Activated CD4-positive, alpha-beta T cell treated with anti-CD3 and anti-CD28 coated beads for 36 hours (primary cell): ENCODE results near the gene ZFC3H1. TPM values are rescaled to one million over a fixed set of nuclear protein-coding genes. Genes with fewer than 3 reads are reported as not detected.
"Not testable (repeated sequence)": the region's sequence is repeated elsewhere in the genome, so short reads cannot be mapped to it uniquely, and the experiment has no call there.

ENCODE experiments used
- ATAC-seq: fragments of 200-7000 bp; cut with Tn5 transposase; one replicate; pipeline ENCODE4 v1.10.0; 2021; ENCODE audit warnings: mild to moderate bottlenecking, moderate library complexity
- CTCF ChIA-PET: fragments of 350-600 bp; sonication (Branson Sonifier 250); formaldehyde crosslinking; loops from one replicate; lab custom pipeline; 2021; ENCODE audit warnings: antibody characterized with exemption; lab: Charles Lee
- POLR2A ChIA-PET: fragments of 350-600 bp; sonication (Branson Sonifier 250); formaldehyde crosslinking; loops from one replicate; lab custom pipeline; 2021; ENCODE audit warnings: antibody characterized with exemption, inconsistent platforms; lab: Charles Lee
- DNase-seq: peaks from one replicate; pipeline ENCODE4 v3.0.0-alpha.2; 2020
- H3K27ac Mint-ChIP-seq: one replicate; pipeline ENCODE4 v1.8.0; 2021; ENCODE audit warnings: mixed read lengths
- H3K27me3 Mint-ChIP-seq: one replicate; pipeline ENCODE4 v1.8.0; 2021; ENCODE audit warnings: mixed read lengths
- H3K36me3 Mint-ChIP-seq: one replicate; pipeline ENCODE4 v1.8.0; 2021; ENCODE audit warnings: low read depth, mixed read lengths
- H3K4me1 Mint-ChIP-seq: one replicate; pipeline ENCODE4 v1.8.0; 2021; ENCODE audit warnings: mixed read lengths
- H3K4me3 Mint-ChIP-seq: one replicate; pipeline ENCODE4 v1.8.0; 2021; ENCODE audit warnings: mild to moderate bottlenecking, moderate library complexity, mixed read lengths
- H3K9me3 Mint-ChIP-seq: one replicate; pipeline ENCODE4 v1.8.0; 2021; ENCODE audit warnings: low read depth, mixed read lengths
- intact Hi-C, 2 experiments: fragments of 100-400 bp; cut with DNase I in 1 of 2; cut with micrococcal nuclease in 1 of 2; formaldehyde crosslinking; loops; one replicate each; pipeline versions ENCODE4 v1.14.2 to v1.15.1; 2022 to 2024; cut with DNase I, micrococcal nuclease
- total RNA-seq, 2 experiments: library from RNA; stranded (reverse); gene quantifications; one replicate each; pipeline ENCODE4 v1.2.3, GENCODE V29; 2021

The ZFC3H1 gene
- total RNA-seq, result 10 to 100 TPM; 57.1 to 71.5 TPM

GRCh38 chr12:71663561-71664410, at the start of gene ZFC3H1, which contains the start of gene THAP2:
ZFC3H1 (minus strand) TSS chr12:71663848; CDS start chr12:71663610, 238 bp downstream.
THAP2 (plus strand) TSS chr12:71664301; CDS start chr12:71664510, 209 bp downstream.
- DNase-seq, result peak; percentile 93
- ATAC-seq, result peak; percentile 87
- Mint-ChIP-seq H3K27ac (peak within 1 kb of the TSS; percentile 99), H3K27me3 (no peaks in the 10 kb centered on the region), H3K4me3 (peak within 1 kb of the TSS; percentile 98), H3K9me3 (peaks cover 6% of the 10 kb centered on the region), H3K36me3 (peaks cover 63% of the 10 kb centered on the region), H3K4me1 (peaks cover 38% of the 10 kb centered on the region)
- intact Hi-C loops, result loop anchor here (1.0 to 5.0 kb wide), 9 partner anchors 21 to 1925 kb away; partner anchors contain the start of genes CNOT2 (in 2 of the 2), RAB21 (in 2 of the 2), TBC1D15 (in 2 of the 2) and TMEM19 (in 2 of the 2)
- POLR2A ChIA-PET, result interaction anchor here (0.6 to 3.4 kb wide), 12 partner anchors 9 to 91 kb away, joined by 3 to 55 read pairs (median 4); partner anchors contain the start of genes RAB21 and TMEM19
- CTCF ChIA-PET, result interaction anchor here (0.6 to 3.1 kb wide), 11 partner anchors 13 to 179 kb away, joined by 3 to 44 read pairs (median 4); partner anchors contain the start of genes RAB21 and TMEM19

GRCh38 chr12:71710276-71711125, 46.9 kb upstream of the ZFC3H1 start:
- Mint-ChIP-seq H3K9me3 (peaks cover 29% of the 10 kb centered on the region), H3K27ac (no peak overlapping the region), H3K4me3 (no peak overlapping the region), H3K27me3 (no peaks in the 10 kb centered on the region), H3K36me3 (peaks cover 7% of the 10 kb centered on the region), H3K4me1 (peaks cover 2% of the 10 kb centered on the region)
- intact Hi-C loops, result no loop called here
- ChIA-PET POLR2A (no interaction called here), CTCF (interaction anchor here (1.0 kb wide), 1 partner anchor 9 kb away, joined by 3 read pairs; no protein-coding TSS in a partner anchor)
- ATAC-seq (peak; percentile 70), DNase-seq (peak; percentile 13)

- H3K27ac Mint-ChIP-seq, result no peak overlapping the region
- peaks cover 2% of the 10 kb centered on the region for H3K4me1 Mint-ChIP-seq
- H3K4me3 Mint-ChIP-seq, result no peak overlapping the region
- intact Hi-C loops, result no loop called here
- peaks cover 7% of the 10 kb centered on the region for H3K36me3 Mint-ChIP-seq
- ChIA-PET POLR2A (no interaction called here), CTCF (interaction anchor here (0.8 to 1.3 kb wide), 2 partner anchors 39 to 46 kb away, joined by 3 to 4 read pairs; partner anchors contain the start of gene RAB21)
- ATAC-seq (no peak), DNase-seq (no peak)
- H3K27me3 Mint-ChIP-seq, result no peaks in the 10 kb centered on the region
- peaks cover 20% of the 10 kb centered on the region for H3K9me3 Mint-ChIP-seq
Measured at GRCh38 chr12:71708658-71709057, 45.0 kb upstream of the ZFC3H1 start.

- intact Hi-C loops, result no loop called here
- no peaks in the 10 kb centered on the region for H3K27me3 Mint-ChIP-seq
- H3K36me3 Mint-ChIP-seq, result peaks cover 12% of the 10 kb centered on the region
- ATAC-seq, result no peak
- no peak overlapping the region for H3K27ac Mint-ChIP-seq
- H3K4me3 Mint-ChIP-seq, result no peak overlapping the region
- DNase-seq, result no peak
- CTCF ChIA-PET, result interaction anchor here (0.6 to 1.0 kb wide), 2 partner anchors 68 to 78 kb away, joined by 3 to 4 read pairs; no protein-coding TSS in a partner anchor
- peaks cover 2% of the 10 kb centered on the region for H3K4me1 Mint-ChIP-seq
- POLR2A ChIA-PET, result no interaction called here
- H3K9me3 Mint-ChIP-seq, result no peaks in the 10 kb centered on the region
Measured at GRCh38 chr12:71704920-71705319, 41.3 kb upstream of the ZFC3H1 start.

GRCh38 chr12:71703206-71703605, 39.6 kb upstream of the ZFC3H1 start:
- ATAC-seq, result no peak

GRCh38 chr12:71702590-71702989, 38.9 kb upstream of the ZFC3H1 start:
- Mint-ChIP-seq H3K36me3 (peaks cover 14% of the 10 kb centered on the region), H3K4me3 (no peak overlapping the region), H3K4me1 (peaks cover 1% of the 10 kb centered on the region), H3K27ac (no peak overlapping the region), H3K9me3 (no peaks in the 10 kb centered on the region), H3K27me3 (no peaks in the 10 kb centered on the region)
- ChIA-PET CTCF (interaction anchor here (0.6 to 1.9 kb wide), 2 partner anchors 56 to 100 kb away, joined by 3 to 4 read pairs; no protein-coding TSS in a partner anchor), POLR2A (interaction anchor here (0.6 to 1.9 kb wide), 2 partner anchors 40 to 981 kb away, joined by 3 to 4 read pairs; no protein-coding TSS in a partner anchor)
- DNase-seq (no peak), ATAC-seq (no peak)
- intact Hi-C loops, result no loop called here

More at GRCh38 chr12:71703206-71703605, 39.6 kb upstream of the ZFC3H1 start:
- no peaks in the 10 kb centered on the region for H3K27me3 Mint-ChIP-seq
- no peaks in the 10 kb centered on the region for H3K9me3 Mint-ChIP-seq
- H3K36me3 Mint-ChIP-seq, result peaks cover 13% of the 10 kb centered on the region
- ChIA-PET CTCF (interaction anchor here (0.6 to 1.9 kb wide), 5 partner anchors 16 to 130 kb away, joined by 3 to 4 read pairs (median 4); no protein-coding TSS in a partner anchor), POLR2A (interaction anchor here (1.9 kb wide), 1 partner anchor 40 kb away, joined by 4 read pairs; no protein-coding TSS in a partner anchor)
- intact Hi-C loops, result no loop called here
- DNase-seq, result no peak
- H3K4me1 Mint-ChIP-seq, result peaks cover 2% of the 10 kb centered on the region
- no peak overlapping the region for H3K27ac Mint-ChIP-seq
- H3K4me3 Mint-ChIP-seq, result no peak overlapping the region

- peaks cover 14% of the 10 kb centered on the region for H3K36me3 Mint-ChIP-seq
- ATAC-seq, intact Hi-C loops, DNase-seq, H3K27me3 Mint-ChIP-seq, H3K9me3 Mint-ChIP-seq, H3K4me1 Mint-ChIP-seq, H3K4me3 Mint-ChIP-seq, H3K27ac Mint-ChIP-seq: not testable (repeated sequence)
- CTCF ChIA-PET, result interaction anchor here (0.6 to 1.9 kb wide), 2 partner anchors 56 to 99 kb away, joined by 3 to 4 read pairs; no protein-coding TSS in a partner anchor
- POLR2A ChIA-PET, result interaction anchor here (0.6 to 1.9 kb wide), 2 partner anchors 39 to 981 kb away, joined by 3 to 4 read pairs; no protein-coding TSS in a partner anchor
Measured at GRCh38 chr12:71702181-71702580, 38.5 kb upstream of the ZFC3H1 start.

- ATAC-seq (no peak), DNase-seq (no peak)
- Mint-ChIP-seq H3K27me3 (no peaks in the 10 kb centered on the region), H3K4me3 (no peak overlapping the region), H3K4me1 (no peaks in the 10 kb centered on the region), H3K36me3 (peaks cover 13% of the 10 kb centered on the region), H3K9me3 (no peaks in the 10 kb centered on the region), H3K27ac (no peak overlapping the region)
- intact Hi-C loops, result no loop called here
- POLR2A ChIA-PET, result no interaction called here
- CTCF ChIA-PET, result interaction anchor here (1.4 to 1.5 kb wide), 2 partner anchors 10 to 11 kb away, joined by 3 read pairs; partner anchors contain the start of gene TMEM19
Measured at GRCh38 chr12:71695782-71696181, 32.1 kb upstream of the ZFC3H1 start.

GRCh38 chr12:71694099-71694820, 30.6 kb upstream of the ZFC3H1 start:
- H3K27ac Mint-ChIP-seq, result no peak overlapping the region
- CTCF ChIA-PET, result no interaction called here
- intact Hi-C loops, result no loop called here
- no peak for DNase-seq
- no peak for ATAC-seq
- peaks cover 7% of the 10 kb centered on the region for H3K36me3 Mint-ChIP-seq
- POLR2A ChIA-PET, result no interaction called here
- H3K4me1 Mint-ChIP-seq, result peaks cover 3% of the 10 kb centered on the region
- no peaks in the 10 kb centered on the region for H3K27me3 Mint-ChIP-seq
- H3K4me3 Mint-ChIP-seq, result no peak overlapping the region
- H3K9me3 Mint-ChIP-seq, result no peaks in the 10 kb centered on the region

GRCh38 chr12:71693651-71694050, 30.0 kb upstream of the ZFC3H1 start:
- H3K36me3 Mint-ChIP-seq, intact Hi-C loops, POLR2A ChIA-PET, CTCF ChIA-PET, H3K4me1 Mint-ChIP-seq, H3K9me3 Mint-ChIP-seq, H3K4me3 Mint-ChIP-seq, H3K27ac Mint-ChIP-seq, ATAC-seq, H3K27me3 Mint-ChIP-seq, DNase-seq: not testable (repeated sequence)
